Urothelium cell line (cell line): ENCODE measurements around the gene WDR7.

Source experiments
- DNase-seq: peaks from one replicate; pipeline ENCODE4 v3.0.0; 2011; ENCODE audit warnings: low spot score, mixed read lengths
- FAIRE-seq: peaks from 2 replicates; lab custom pipeline; 2011; peaks lifted over from hg19 to GRCh38; lab: Jason Lieb, UNC

WDR7 gene

GRCh38 chr18:56929886-56930285, 278.7 kb downstream of the WDR7 start:
- no peak for FAIRE-seq
- DNase-seq, result no peak

GRCh38 chr18:56933472-56933871, 282.3 kb downstream of the WDR7 start:
- no peak for DNase-seq
- FAIRE-seq, result no peak

- FAIRE-seq, result no peak
- DNase-seq, result no peak
Observed at GRCh38 chr18:56934131-56934530, 283.0 kb downstream of the WDR7 start.

- FAIRE-seq, result no peak
- DNase-seq, result no peak
Observed at GRCh38 chr18:56934906-56935305, 283.7 kb downstream of the WDR7 start.

- FAIRE-seq, result no peak
- DNase-seq, result no peak
Observed at GRCh38 chr18:56935434-56936040, 284.4 kb downstream of the WDR7 start.

- no peak for FAIRE-seq
Observed at GRCh38 chr18:56936457-56936856, 285.3 kb downstream of the WDR7 start.

GRCh38 chr18:56937874-56938430, 286.8 kb downstream of the WDR7 start:
- FAIRE-seq (no peak), DNase-seq (no peak)

More at GRCh38 chr18:56936457-56936856, 285.3 kb downstream of the WDR7 start:
- DNase-seq, result no peak

GRCh38 chr18:56945171-56946083, 294.3 kb downstream of the WDR7 start:
- DNase-seq (no peak), FAIRE-seq (no peak)

- FAIRE-seq, result no peak
- no peak for DNase-seq
Observed at GRCh38 chr18:56947236-56947635, 296.1 kb downstream of the WDR7 start.

- DNase-seq (peak; percentile 3), FAIRE-seq (no peak)
Observed at GRCh38 chr18:56952026-56952425, 300.9 kb downstream of the WDR7 start.

GRCh38 chr18:56953428-56954198, 302.5 kb downstream of the WDR7 start:
- DNase-seq (no peak), FAIRE-seq (no peak)

- FAIRE-seq, result no peak
Observed at GRCh38 chr18:56955490-56955889, 304.3 kb downstream of the WDR7 start.

GRCh38 chr18:56959120-56959519, 308.0 kb downstream of the WDR7 start:
- no peak for DNase-seq
- no peak for FAIRE-seq

More at GRCh38 chr18:56955490-56955889, 304.3 kb downstream of the WDR7 start:
- no peak for DNase-seq

GRCh38 chr18:56962322-56962721, 311.2 kb downstream of the WDR7 start:
- DNase-seq, result no peak
- FAIRE-seq, result no peak

GRCh38 chr18:56967035-56967434, 315.9 kb downstream of the WDR7 start:
- no peak for FAIRE-seq
- no peak for DNase-seq

GRCh38 chr18:56973487-56973886, 322.3 kb downstream of the WDR7 start:
- FAIRE-seq (no peak), DNase-seq (no peak)

GRCh38 chr18:56974141-56974540, 323.0 kb downstream of the WDR7 start:
- no peak for DNase-seq
- FAIRE-seq, result no peak

GRCh38 chr18:56975276-56975675, 324.1 kb downstream of the WDR7 start:
- FAIRE-seq (no peak), DNase-seq (no peak)

GRCh38 chr18:56977309-56977708, 326.1 kb downstream of the WDR7 start:
- FAIRE-seq, result no peak
- no peak for DNase-seq

- FAIRE-seq, result no peak
- DNase-seq, result no peak
Observed at GRCh38 chr18:56977771-56978170, 326.6 kb downstream of the WDR7 start.

- FAIRE-seq (no peak), DNase-seq (no peak)
Observed at GRCh38 chr18:56980151-56980550, 329.0 kb downstream of the WDR7 start.
